K562 (cell line): ENCODE results near the gene PACS1. TPM values are rescaled to one million over a fixed set of nuclear protein-coding genes. Genes with fewer than 3 reads are reported as not detected.

Experiments used
- ATAC-seq: fragments of 200-7000 bp; cut with Tn5 transposase; 3 replicates; pipeline ENCODE4 v1.9.1; 2020; ENCODE audit warnings: moderate library complexity
- BruUV-seq: library from RNA; stranded (reverse); fragments of 400-500 nt; replicated peaks from 2 replicates; lab custom pipeline; 2021; lab: Mats Ljungman, UMichigan
- CTCF ChIA-PET: fragments of 300-600 bp; formaldehyde crosslinking; extraction: SDS; loops from one replicate; lab custom pipeline; 2021; ENCODE audit warnings: low intra/inter-chr PET ratio; lab: Yijun Ruan, JAX
- POLR2A ChIA-PET: fragments of 300-600, 350-650 bp; sonication (Branson Sonifier 250); formaldehyde crosslinking; extraction: SDS; loops from one replicate; lab custom pipeline; 2021; ENCODE audit warnings: antibody characterized with exemption, inconsistent platforms; lab: Yijun Ruan, JAX
- DNase-seq, 4 experiments: peaks; one replicate each; pipeline versions ENCODE4 v3.0.0 to v3.0.0-alpha.2; 2011 to 2018; ENCODE audit warnings: low spot score in 3 of 4, mixed read lengths in 3 of 4; ENCODE audit errors: extremely low read depth in 1 of 4
- FAIRE-seq: peaks from 2 replicates; lab custom pipeline; 2011; peaks lifted over from hg19 to GRCh38; lab: Jason Lieb, UNC
- H2AFZ ChIP-seq: 2 replicates; pipeline ENCODE4 v1.6.0; 2011; ENCODE audit warnings: low read depth, low read length, control low read depth, inconsistent platforms
- H3K27ac ChIP-seq: fragments of 200-600 bp; 3 replicates; pipeline ENCODE4 v1.8.0; 2011; ENCODE audit warnings: low read depth, mild to moderate bottlenecking, control low read depth, inconsistent platforms, low read length, moderate library complexity, mixed read lengths; ENCODE audit errors: extremely low read depth
- H3K27me3 ChIP-seq, 2 experiments: fragments of 300-600 bp in 1 of 2; 2 replicates in 1 of 2; 3 replicates in 1 of 2; pipeline versions ENCODE4 v1.6.0 to v1.8.0; 2011; ENCODE audit warnings: inconsistent platforms in 2 of 2, low read length in 2 of 2, mild to moderate bottlenecking in 1 of 2, mixed read lengths in 1 of 2, moderate library complexity in 1 of 2; ENCODE audit not compliant: control insufficient read depth in 2 of 2, insufficient read depth in 2 of 2
- H3K36me3 ChIP-seq: fragments of 300-600 bp; 3 replicates; pipeline ENCODE4 v1.8.0; 2011; ENCODE audit warnings: mild to moderate bottlenecking, low read length, inconsistent platforms; ENCODE audit not compliant: control insufficient read depth, insufficient read depth
- H3K4me1 ChIP-seq, 2 experiments: fragments of 200-600 bp in 1 of 2; replicated peaks in 1 of 2; 2 replicates in 1 of 2; 3 replicates in 1 of 2; pipeline versions ENCODE4 v1.5.1 to v1.8.0; 2011; ENCODE audit warnings: inconsistent platforms in 2 of 2, low read length in 2 of 2, mild to moderate bottlenecking in 1 of 2, mixed read lengths in 1 of 2, moderate library complexity in 1 of 2; ENCODE audit not compliant: control insufficient read depth in 2 of 2, insufficient read depth in 2 of 2
- H3K4me2 ChIP-seq: 2 replicates; pipeline ENCODE4 v1.6.1; 2011; ENCODE audit warnings: low read length, control low read depth, inconsistent platforms, mixed read lengths; ENCODE audit not compliant: insufficient read depth
- H3K4me3 ChIP-seq: fragments of 200-600 bp; sonication (generic), shearing (Covaris generic); 2 replicates; pipeline ENCODE4 v1.5.1; 2016; ENCODE audit warnings: control low read depth, inconsistent platforms
- H3K79me2 ChIP-seq: fragments of 200-600 bp; 3 replicates; pipeline ENCODE4 v1.8.0; 2011; ENCODE audit warnings: low read length, inconsistent platforms; ENCODE audit not compliant: control insufficient read depth, insufficient read depth
- H3K9ac ChIP-seq, 2 experiments: 2 replicates each; pipeline versions ENCODE4 v1.6.0 to v1.6.1; 2011; ENCODE audit warnings: low read depth in 2 of 2, low read length in 2 of 2, control low read depth in 1 of 2, inconsistent platforms in 1 of 2, mild to moderate bottlenecking in 1 of 2, mixed read lengths in 1 of 2; ENCODE audit not compliant: insufficient read depth in 1 of 2
- H3K9me1 ChIP-seq: one replicate; pipeline ENCODE4 v1.6.0; 2011; ENCODE audit warnings: inconsistent platforms, mild to moderate bottlenecking, low read length, moderate library complexity; ENCODE audit not compliant: control insufficient read depth, insufficient read depth
- H3K9me3 ChIP-seq: replicated peaks from 2 replicates; pipeline ENCODE4 v1.5.1; 2011; ENCODE audit warnings: low read depth, low read length, inconsistent platforms; ENCODE audit not compliant: control insufficient read depth, insufficient read depth
- H4K20me1 ChIP-seq: replicated peaks from 2 replicates; pipeline ENCODE4 v1.6.1; 2011; ENCODE audit warnings: low read length, inconsistent platforms, mixed read lengths; ENCODE audit not compliant: control insufficient read depth, insufficient read depth
- NFIC ChIP-seq: fragments of 450-650 bp; IDR thresholded peaks from 2 replicates; pipeline ENCODE4 v1.6.1; 2017; ENCODE audit warnings: mild to moderate bottlenecking, inconsistent platforms
- NONO ChIP-seq, 2 experiments: fragments of 200-400 bp in 1 of 2; fragments of 450-650 bp in 1 of 2; formaldehyde crosslinking in 1 of 2; IDR thresholded peaks; 2 replicates each; pipeline ENCODE4 v1.6.1; 2017; ENCODE audit warnings: low read depth in 2 of 2, mild to moderate bottlenecking in 2 of 2, moderate library complexity in 2 of 2, low read length in 1 of 2
- RBM25 ChIP-seq: fragments of 200-400 bp; formaldehyde crosslinking; IDR thresholded peaks from 2 replicates; pipeline ENCODE4 v1.6.1; 2018; ENCODE audit warnings: low read length, low read depth, moderate library complexity; ENCODE audit not compliant: severe bottlenecking
- SMAD1 ChIP-seq: fragments of 150-350 bp; IDR thresholded peaks from 2 replicates; pipeline ENCODE4 v1.6.1; 2014; ENCODE audit warnings: low read length, low read depth; ENCODE audit not compliant: partially characterized antibody
- ZNF121 ChIP-seq: sonication (generic); formaldehyde crosslinking; conservative IDR thresholded peaks from 2 replicates; pipeline ENCODE4 v1.8.0; 2022; ENCODE audit warnings: missing genetic modification reagents
- WGBS: fragments of 100-300 bp; shearing (Covaris generic); methylation state at CpG from one replicate; pipeline ENCODE4 v1.1.6; 2016; ENCODE audit warnings: low coverage, mixed read lengths; ENCODE audit not compliant: insufficient coverage; ENCODE audit errors: missing lambda C conversion rate; 5-methylcytosine and 5-hydroxymethylcytosine counted together
- in situ Hi-C: fragments of 300-500 bp; cut with MboI; formaldehyde crosslinking; loops from 4 replicates; pipeline ENCODE4 v1.15.0; 2018; ENCODE audit warnings: inconsistent platforms, mixed read lengths
- intact Hi-C: fragments of 100-400 bp; cut with micrococcal nuclease; formaldehyde crosslinking; loops from 2 replicates; pipeline ENCODE4 v1.14.2; 2022
- polyA plus RNA-seq, 8 experiments: library from polyadenylated mRNA; depleted of rRNA in 4 of 8; stranded (reverse) in 5 of 8; unstranded in 3 of 8; fragments of >200 nt; fragmentation: Nextera tagmentation in 2 of 8; fragmentation: Illumina TruSeq in 1 of 8; extraction: Ambion mirVana in 2 of 8; extraction: Trizol in 1 of 8; gene quantifications; 2 replicates each; pipeline versions ENCODE4 v1.2.1 to v1.2.3, GENCODE V29; 2011 to 2014; ENCODE audit warnings: inconsistent platforms in 1 of 8, missing spikeins in 1 of 8
- total RNA-seq, 7 experiments: library from RNA; depleted of rRNA in 6 of 7; stranded (reverse); fragments of >200 nt in 6 of 7; fragmentation: Illumina TruSeq in 2 of 7; extraction: Trizol in 2 of 7; gene quantifications; 2 replicates each; pipeline versions ENCODE4 v1.2.1 to v1.2.3, GENCODE V29; 2011 to 2021; ENCODE audit warnings: low replicate concordance in 1 of 7

Gene PACS1
- total and polyA plus RNA-seq, 9 of the 15 experiments (the other 6 are each of a cell fraction or from before 2014, with no cell fraction given), result 0.34 to 28.1 (median 8.5) TPM

GRCh38 chr11:66151273-66151672, 81.2 kb downstream of the PACS1 start:
- WGBS, result 39% methylated on average over 4 of the region's 4 CpGs
- CTCF ChIA-PET, result no interaction called here
- POLR2A ChIA-PET, result interaction anchor here (1.0 to 1.3 kb wide), 4 partner anchors 10 to 30 kb away, joined by 3 to 4 read pairs (median 4); no protein-coding TSS in a partner anchor
- FAIRE-seq (peak; percentile 42), ATAC-seq (no peak), DNase-seq (no peak)
- no peaks in the 10 kb centered on the region for H3K79me2 ChIP-seq
- H3K4me2 ChIP-seq, result no peak overlapping the region
- H3K27ac ChIP-seq, result no peak overlapping the region
- H3K9ac ChIP-seq, result no peak overlapping the region
- intact Hi-C loops, result no loop called here
- no peak for TF ChIP-seq SMAD1
- TF ChIP-seq NFIC, result peak; percentile 75
- H3K9me1 ChIP-seq, result no peaks in the 10 kb centered on the region
- in situ Hi-C loops, result no loop called here
- H2AFZ ChIP-seq, result no peak overlapping the region
- no peak overlapping the region for H3K4me3 ChIP-seq
- no peaks in the 10 kb centered on the region for H3K27me3 ChIP-seq
- H4K20me1 ChIP-seq, result no peaks in the 10 kb centered on the region
- BruUV-seq, result no TSS peak
- H3K36me3 ChIP-seq, result no peaks in the 10 kb centered on the region
- no peaks in the 10 kb centered on the region for H3K9me3 ChIP-seq
- H3K4me1 ChIP-seq, result no peaks in the 10 kb centered on the region

GRCh38 chr11:66154109-66154508, 84.0 kb downstream of the PACS1 start:
- POLR2A ChIA-PET, result interaction anchor here (0.6 kb wide), 1 partner anchor 647 kb away, joined by 3 read pairs; no protein-coding TSS in a partner anchor
- H4K20me1 ChIP-seq, result no peaks in the 10 kb centered on the region
- H3K79me2 ChIP-seq, result 0 out of 3 replicates have a peak, but pooled peaks cover 3% of the 10 kb centered on the region
- H3K36me3 ChIP-seq, result no peaks in the 10 kb centered on the region
- in situ Hi-C loops (no loop called here), intact Hi-C loops (no loop called here)
- H3K9ac ChIP-seq, result no peak overlapping the region
- peaks cover 3 to 9% of the 10 kb centered on the region in 2 experiments; a peak in 3 of 5 replicates for H3K4me1 ChIP-seq
- no peak overlapping the region for H3K4me2 ChIP-seq
- FAIRE-seq, result no peak
- CTCF ChIA-PET, result no interaction called here
- no peaks in the 10 kb centered on the region for H3K9me3 ChIP-seq
- H3K9me1 ChIP-seq, result no peaks in the 10 kb centered on the region
- WGBS, result 27% methylated on average over 2 of the region's 2 CpGs
- H3K4me3 ChIP-seq, result no peak overlapping the region
- TF ChIP-seq ZNF121, result peak; percentile 93
- no peak for TF ChIP-seq NONO (IDR thresholded peaks at IDR 0.05; ENCODE audit: low read depth in 2 of 2, low read length in 1 of 2)
- peak; percentile 43 for TF ChIP-seq RBM25
- BruUV-seq, result no TSS peak
- DNase-seq, result no peak
- no peak overlapping the region for H3K27ac ChIP-seq
- ATAC-seq, result no peak
- no peaks in the 10 kb centered on the region for H3K27me3 ChIP-seq
- H2AFZ ChIP-seq, result no peak overlapping the region
